Measurements from ENCODE around the gene CEND1.

Gene CEND1

DNA sequence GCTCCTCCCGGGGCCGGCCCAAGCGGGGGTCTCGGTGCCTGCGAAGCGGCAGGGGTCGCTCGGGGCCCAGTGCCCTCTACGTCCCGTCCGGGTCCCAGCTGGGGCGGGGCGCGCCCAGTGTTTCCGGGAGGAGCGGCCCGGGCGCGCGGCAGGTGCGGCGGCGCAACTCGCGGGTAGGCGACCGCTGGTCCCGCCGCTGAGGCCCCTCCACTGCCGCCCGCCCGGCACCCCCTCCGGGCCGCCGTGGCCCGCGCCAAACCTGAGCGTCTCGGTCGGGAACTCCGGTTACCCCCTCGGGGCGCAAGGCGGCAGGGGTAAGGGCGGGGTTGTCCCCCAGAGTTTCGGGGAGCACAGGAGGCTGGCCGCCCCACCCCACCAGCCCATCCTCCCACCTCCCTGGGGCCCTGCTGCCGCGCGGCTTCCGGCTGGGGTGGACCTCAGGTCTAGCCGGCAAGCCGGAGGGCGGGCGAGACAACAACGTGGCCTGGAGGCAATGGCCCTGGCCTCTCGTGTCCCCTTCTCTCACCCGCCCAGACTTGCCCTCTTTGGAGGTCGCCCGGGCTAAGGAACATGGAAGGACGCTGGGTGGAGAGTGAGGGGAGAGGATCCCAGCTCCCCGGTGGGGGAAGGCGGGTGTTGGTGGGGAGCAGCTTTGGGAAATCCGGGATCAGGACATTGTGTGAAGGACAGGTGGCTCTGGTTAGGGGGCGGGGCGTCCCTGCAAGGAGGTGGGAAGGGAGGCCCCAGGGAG, 37.4 kb upstream of the CEND1 start:
- DNase-seq (ENCODE audit: low spot score): peak; percentile 83
- in situ Hi-C loops (cut with MboI; ENCODE audit: low sequenced_read_pairs, unreplicated experiment): no loop called here
- TF ChIP-seq CTCF (IDR thresholded peaks at IDR 0.05; ENCODE audit: borderline replicate concordance, control extremely low read depth, extremely low read depth, insufficient read depth, missing control alignments): no peak

- in situ Hi-C loops (cut with MboI; ENCODE audit: low sequenced_read_pairs, unreplicated experiment): no loop called here
- TF ChIP-seq CTCF (IDR thresholded peaks at IDR 0.05; ENCODE audit: borderline replicate concordance, control extremely low read depth, extremely low read depth, insufficient read depth, missing control alignments): no peak
Observed at GRCh38 chr11:826836-827145, 36.9 kb upstream of the CEND1 start.

DNA sequence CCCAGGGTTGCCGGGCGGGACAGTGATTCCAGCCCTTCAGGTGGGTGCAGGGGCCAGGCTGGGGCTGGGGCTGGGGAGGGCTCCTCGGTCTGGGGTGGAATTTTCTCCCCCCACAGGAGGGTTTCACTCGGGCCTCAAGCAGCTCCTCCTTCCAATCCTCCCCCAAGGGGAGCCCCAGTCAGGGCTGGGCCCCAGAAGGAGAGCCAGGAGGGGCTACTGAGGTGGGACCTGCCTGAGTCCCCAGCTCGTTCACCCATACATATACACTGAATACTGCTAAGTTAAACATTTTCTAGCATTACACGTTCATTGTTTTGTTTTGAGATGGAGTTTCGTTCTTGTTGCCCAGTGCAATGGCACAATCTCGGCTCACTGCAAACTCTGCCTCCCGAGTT, 36.3 kb upstream of the CEND1 start:
- in situ Hi-C loops (cut with MboI; ENCODE audit: low sequenced_read_pairs, unreplicated experiment): no loop called here

More at GRCh38 chr11:826836-827145, 36.9 kb upstream of the CEND1 start:
- no peak for DNase-seq (ENCODE audit: low spot score)

DNA sequence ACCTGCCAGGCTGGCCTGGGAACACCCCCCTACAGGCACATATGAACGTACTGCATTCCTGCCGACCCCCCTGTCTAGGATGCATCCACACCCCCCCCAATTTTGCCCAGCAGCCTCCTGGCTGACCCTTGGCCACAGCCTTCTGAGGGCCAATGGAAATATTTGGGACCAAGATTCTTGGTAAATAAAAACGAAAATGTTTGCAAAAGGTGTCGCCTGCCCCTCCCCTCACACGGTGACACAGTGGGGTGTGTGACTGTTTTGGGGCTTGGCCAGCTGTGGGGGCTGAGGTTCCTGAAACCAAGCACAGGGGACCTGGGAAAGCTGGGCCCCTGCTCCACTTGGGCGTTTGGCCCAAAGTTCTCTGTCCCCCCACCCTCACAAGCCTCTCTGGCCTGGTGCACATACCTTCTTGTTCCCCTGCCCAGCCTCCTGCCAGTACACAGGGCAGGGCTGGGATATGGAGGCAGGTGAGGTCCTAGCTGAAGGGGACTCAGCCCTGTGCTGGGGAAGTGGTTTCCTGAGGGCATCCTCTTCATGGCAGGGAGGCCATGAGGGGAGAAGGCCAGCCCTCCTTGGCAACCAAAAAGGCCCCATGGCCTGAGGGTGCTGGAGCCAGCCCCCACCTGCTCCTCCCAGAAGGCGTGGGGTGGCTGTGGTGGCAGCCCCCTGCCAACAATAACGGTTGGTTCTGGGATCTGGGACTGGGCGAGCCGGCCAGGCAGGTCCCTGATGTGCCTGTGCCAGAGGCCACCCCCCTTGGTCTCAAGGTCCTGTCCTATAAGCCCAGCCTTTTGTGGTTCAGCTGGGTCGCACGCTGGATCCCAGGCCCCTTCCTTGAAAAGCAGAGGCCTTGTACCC, 35.7 kb upstream of the CEND1 start:
- in situ Hi-C loops (cut with MboI; ENCODE audit: low sequenced_read_pairs, unreplicated experiment): no loop called here
- DNase-seq (ENCODE audit: low spot score): no peak
- TF ChIP-seq CTCF (IDR thresholded peaks at IDR 0.05; ENCODE audit: borderline replicate concordance, control extremely low read depth, extremely low read depth, insufficient read depth, missing control alignments): no peak

More for the DNA sequence above, 36.3 kb upstream of the CEND1 start:
- DNase-seq (ENCODE audit: low spot score): no peak
- no peak for TF ChIP-seq CTCF (IDR thresholded peaks at IDR 0.05; ENCODE audit: borderline replicate concordance, control extremely low read depth, extremely low read depth, insufficient read depth, missing control alignments)

GRCh38 chr11:824942-825341, 35.1 kb upstream of the CEND1 start:
- no peak for DNase-seq (ENCODE audit: low spot score)
- in situ Hi-C loops (cut with MboI; ENCODE audit: low sequenced_read_pairs, unreplicated experiment): no loop called here

More at GRCh38 chr11:824942-825341, 35.1 kb upstream of the CEND1 start:
- TF ChIP-seq CTCF (IDR thresholded peaks at IDR 0.05; ENCODE audit: borderline replicate concordance, control extremely low read depth, extremely low read depth, insufficient read depth, missing control alignments): no peak
